ENCODE measurements around the gene NHEJ1.

NHEJ1 gene

GRCh38 chr2:219090436-219091299 is 69.9 kb downstream of the NHEJ1 start:
- DNase-seq (ENCODE audit: low read depth in 3 of 3, low spot score in 1 of 3), result no peak

- DNase-seq (ENCODE audit: low read depth in 3 of 3, low spot score in 1 of 3), result no peak
These were observed 71.3 kb downstream of the NHEJ1 start for GRCh38 chr2:219089330-219089729.

- DNase-seq (ENCODE audit: low read depth in 3 of 3, low spot score in 1 of 3), result no peak
These were observed 72.8 kb downstream of the NHEJ1 start for GRCh38 chr2:219087848-219088247.

GRCh38 chr2:219087361-219087760 is 73.3 kb downstream of the NHEJ1 start:
- DNase-seq (ENCODE audit: low read depth in 3 of 3, low spot score in 1 of 3), result no peak

GRCh38 chr2:219086196-219086595 is 74.4 kb downstream of the NHEJ1 start:
- DNase-seq (ENCODE audit: low read depth in 3 of 3, low spot score in 1 of 3), result no peak

- no peak for DNase-seq (ENCODE audit: low read depth in 3 of 3, low spot score in 1 of 3)
These were observed 75.8 kb downstream of the NHEJ1 start for GRCh38 chr2:219084791-219085190.

GRCh38 chr2:219082332-219082958 is 78.2 kb downstream of the NHEJ1 start:
- DNase-seq (ENCODE audit: low read depth in 3 of 3, low spot score in 1 of 3), result no peak

GRCh38 chr2:219081701-219082331 is 78.8 kb downstream of the NHEJ1 start:
- DNase-seq (ENCODE audit: low read depth in 3 of 3, low spot score in 1 of 3), result no peak

GRCh38 chr2:219081096-219081495 is 79.5 kb downstream of the NHEJ1 start:
- DNase-seq (ENCODE audit: low read depth in 3 of 3, low spot score in 1 of 3), result no peak

- no peak for DNase-seq (ENCODE audit: low read depth in 3 of 3, low spot score in 1 of 3)
These were observed 81.2 kb downstream of the NHEJ1 start for GRCh38 chr2:219079417-219079816.

GRCh38 chr2:219078951-219079350 is 81.7 kb downstream of the NHEJ1 start:
- no peak for DNase-seq (ENCODE audit: low read depth in 3 of 3, low spot score in 1 of 3)

- no peak for DNase-seq (ENCODE audit: low read depth in 3 of 3, low spot score in 1 of 3)
These were observed 82.5 kb downstream of the NHEJ1 start for GRCh38 chr2:219078126-219078525.

GRCh38 chr2:219076253-219076652 is 84.4 kb downstream of the NHEJ1 start:
- DNase-seq (ENCODE audit: low read depth in 3 of 3, low spot score in 1 of 3), result no peak

GRCh38 chr2:219073413-219074129 is 87.0 kb downstream of the NHEJ1 start:
- no peak for DNase-seq (ENCODE audit: low read depth in 3 of 3, low spot score in 1 of 3)

- no peak for DNase-seq (ENCODE audit: low read depth in 3 of 3, low spot score in 1 of 3)
These were observed 87.8 kb downstream of the NHEJ1 start for GRCh38 chr2:219072741-219073250.

- no peak for DNase-seq (ENCODE audit: low read depth in 3 of 3, low spot score in 1 of 3)
These were observed 89.3 kb downstream of the NHEJ1 start for GRCh38 chr2:219071131-219071816.

- DNase-seq (ENCODE audit: low read depth in 3 of 3, low spot score in 1 of 3), result no peak
These were observed 95.1 kb downstream of the NHEJ1 start for GRCh38 chr2:219065484-219065883.

GRCh38 chr2:219062081-219062480 is 98.5 kb downstream of the NHEJ1 start:
- DNase-seq (ENCODE audit: low read depth in 3 of 3, low spot score in 1 of 3), result no peak

- DNase-seq (ENCODE audit: low read depth in 3 of 3, low spot score in 1 of 3), result no peak
These were observed 99.5 kb downstream of the NHEJ1 start, which contains the start of gene IHH for GRCh38 chr2:219060821-219061791. TSS of gene IHH (minus strand) at chr2:219060921. CDS start at chr2:219060467, 454 bp downstream.
